Activated naive CD8-positive, alpha-beta T cell treated with anti-CD3 and anti-CD28 coated beads, Interleukin-2, amount 50 U/mL, for 16 hours (primary cell): ENCODE data around the gene BMPER.

Experiments
- DNase-seq: peaks from one replicate; pipeline ENCODE4 v3.0.0-alpha.2; 2020; ENCODE audit warnings: low read depth, low spot score

BMPER gene

GRCh38 chr7:34091321-34091917 lies 186.1 kb downstream of the BMPER start:
- no peak for DNase-seq

GRCh38 chr7:34093276-34093675 lies 187.9 kb downstream of the BMPER start:
- DNase-seq = no peak

- DNase-seq = no peak
Observed at GRCh38 chr7:34096198-34096651, 190.9 kb downstream of the BMPER start.

- DNase-seq = no peak
Observed at GRCh38 chr7:34096777-34097176, 191.4 kb downstream of the BMPER start.

GRCh38 chr7:34100661-34101060 lies 195.3 kb downstream of the BMPER start:
- no peak for DNase-seq

- DNase-seq = no peak
Observed at GRCh38 chr7:34104115-34104514, 198.8 kb downstream of the BMPER start.

GRCh38 chr7:34104992-34105391 lies 199.7 kb downstream of the BMPER start:
- DNase-seq = no peak

GRCh38 chr7:34107276-34107675 lies 201.9 kb downstream of the BMPER start:
- DNase-seq = no peak

GRCh38 chr7:34108165-34108564 lies 202.8 kb downstream of the BMPER start:
- no peak for DNase-seq

- DNase-seq = no peak
Observed at GRCh38 chr7:34109936-34110780, 204.8 kb downstream of the BMPER start.

- no peak for DNase-seq
Observed at GRCh38 chr7:34111031-34111430, 205.7 kb downstream of the BMPER start.

GRCh38 chr7:34115503-34115902 lies 210.2 kb downstream of the BMPER start:
- DNase-seq = no peak

GRCh38 chr7:34117573-34117972 lies 212.2 kb downstream of the BMPER start:
- no peak for DNase-seq

- no peak for DNase-seq
Observed at GRCh38 chr7:34121366-34121765, 216.0 kb downstream of the BMPER start.

- DNase-seq = no peak
Observed at GRCh38 chr7:34123316-34123715, 218.0 kb downstream of the BMPER start.

GRCh38 chr7:34124765-34125164 lies 219.4 kb downstream of the BMPER start:
- DNase-seq = no peak

GRCh38 chr7:34128762-34129161 lies 223.4 kb downstream of the BMPER start:
- DNase-seq = no peak

GRCh38 chr7:34130558-34131295 lies 225.4 kb downstream of the BMPER start:
- no peak for DNase-seq

GRCh38 chr7:34131371-34131770 lies 226.0 kb downstream of the BMPER start:
- DNase-seq = no peak

- DNase-seq = no peak
Observed at GRCh38 chr7:34133356-34133982, 228.1 kb downstream of the BMPER start.

GRCh38 chr7:34133983-34134782 lies 228.8 kb downstream of the BMPER start:
- no peak for DNase-seq
